GM19395 (cell line): ENCODE data around the gene PARP6.
A peak's percentile ranks its signal among the peaks of the same experiment; 100 is the strongest.
"Not testable (repeated sequence)": the region's sequence is repeated elsewhere in the genome, so short reads cannot be mapped to it uniquely, and the experiment has no call there.

Experiments
- ATAC-seq: cut with Tn5 transposase; IDR thresholded peaks from one replicate; pipeline ENCODE4 v1.9.1; 2021; ENCODE audit warnings: mild to moderate bottlenecking, moderate library complexity; ENCODE audit not compliant: unreplicated experiment

Gene PARP6

GRCh38 chr15:72281713-72282112, 9.4 kb upstream of the PARP6 start:
- no peak for ATAC-seq

DNA sequence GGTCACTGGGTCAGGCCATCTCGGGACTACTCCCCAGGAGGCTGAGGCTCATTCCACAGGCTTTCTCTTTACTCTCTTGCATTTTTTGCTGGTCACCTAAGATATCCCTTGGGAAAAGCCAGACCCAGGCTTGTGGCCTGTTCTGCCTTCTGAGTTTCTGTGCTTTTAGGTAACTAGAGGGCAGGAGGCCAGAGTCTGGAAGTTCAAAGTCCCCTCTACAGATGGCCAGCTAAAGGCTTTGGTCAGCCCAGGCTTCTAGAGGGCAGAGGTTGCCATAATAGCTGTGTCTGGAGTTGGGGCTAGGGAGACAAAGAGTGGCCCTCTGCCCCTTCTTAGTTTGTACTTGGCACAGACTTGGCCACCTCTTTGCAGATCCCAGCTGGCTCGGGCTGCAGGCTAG, 8.4 kb upstream of the PARP6 start:
- ATAC-seq, result no peak

- no peak for ATAC-seq
Observed at GRCh38 chr15:72278737-72279136, 6.4 kb upstream of the PARP6 start.

GRCh38 chr15:72276326-72276700, 4.0 kb upstream of the PARP6 start:
- no peak for ATAC-seq

DNA sequence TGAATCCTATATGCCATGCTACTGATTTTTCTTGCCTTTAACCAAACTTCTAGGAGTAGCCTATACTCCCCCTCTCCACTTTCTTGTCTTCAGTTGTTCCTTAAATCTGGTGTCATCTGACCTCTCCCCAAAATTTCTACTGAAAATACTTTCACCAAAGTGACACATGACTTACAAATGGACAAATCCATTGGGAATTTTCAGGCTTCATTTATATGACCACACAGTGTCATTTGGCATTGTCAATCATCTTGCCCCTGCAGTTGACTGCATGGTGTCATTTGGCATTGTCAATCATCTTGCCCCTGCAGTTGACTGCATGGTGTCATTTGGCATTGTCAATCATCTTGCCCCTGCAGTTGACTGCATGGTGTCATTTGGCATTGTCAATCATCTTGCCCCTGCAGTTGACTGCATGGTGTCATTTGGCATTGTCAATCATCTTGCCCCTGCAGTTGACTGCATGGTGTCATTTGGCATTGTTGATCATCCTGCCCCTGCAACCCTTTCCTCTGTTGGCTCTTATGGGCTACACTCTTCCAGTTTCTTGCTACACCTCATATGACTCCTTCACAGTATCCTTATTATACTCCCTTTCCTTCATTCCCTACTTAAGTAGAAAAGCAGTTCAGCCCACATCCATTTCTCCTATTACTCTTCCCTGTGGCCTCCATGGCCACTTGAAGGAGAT, 3.4 kb upstream of the PARP6 start:
- not testable (repeated sequence) for ATAC-seq

- no peak for ATAC-seq
Observed at GRCh38 chr15:72272997-72273352, 621 bp upstream of the PARP6 start.

DNA sequence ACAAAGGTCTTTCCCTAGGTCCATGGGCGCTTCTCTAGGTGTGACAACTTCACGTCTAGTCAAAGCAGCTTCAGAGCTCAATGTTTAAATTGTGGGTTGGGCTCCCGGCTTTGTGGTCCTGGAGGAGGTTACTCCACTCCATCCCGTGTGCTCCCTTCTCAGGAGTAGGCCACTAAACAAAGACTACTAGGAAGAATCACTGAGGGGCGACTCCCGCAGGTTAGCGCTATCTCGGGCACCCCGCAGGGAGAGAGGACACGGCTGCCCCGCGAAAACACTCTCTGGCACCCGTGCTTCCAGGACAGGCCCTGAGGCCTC, 500 bp downstream of the PARP6 start:
- peak; percentile 29 for ATAC-seq

DNA sequence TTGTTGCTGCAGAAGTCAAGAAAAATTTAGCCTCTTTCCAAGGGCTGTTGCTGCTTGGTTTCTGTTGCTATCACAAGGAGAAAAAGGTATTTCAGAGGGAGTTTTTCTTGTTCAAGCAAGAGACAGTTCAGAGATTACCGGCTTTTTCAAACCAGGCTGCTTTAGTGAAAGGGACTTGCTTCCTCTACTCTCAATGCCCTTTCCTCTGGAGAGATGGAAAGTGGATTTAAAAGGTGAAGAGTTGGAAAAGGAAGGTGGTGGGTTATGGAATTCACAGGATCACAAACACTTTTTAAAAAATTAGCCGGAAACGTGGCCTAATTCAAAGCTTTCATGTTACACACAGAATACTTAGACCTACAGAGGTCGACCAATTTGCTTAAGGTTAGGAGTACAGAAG, 1.1 kb downstream of the PARP6 start:
- no peak for ATAC-seq

GRCh38 chr15:72269739-72270138, 2.6 kb downstream of the PARP6 start:
- ATAC-seq, result no peak

- no peak for ATAC-seq
Observed at GRCh38 chr15:72265031-72265430, 7.3 kb downstream of the PARP6 start.

DNA sequence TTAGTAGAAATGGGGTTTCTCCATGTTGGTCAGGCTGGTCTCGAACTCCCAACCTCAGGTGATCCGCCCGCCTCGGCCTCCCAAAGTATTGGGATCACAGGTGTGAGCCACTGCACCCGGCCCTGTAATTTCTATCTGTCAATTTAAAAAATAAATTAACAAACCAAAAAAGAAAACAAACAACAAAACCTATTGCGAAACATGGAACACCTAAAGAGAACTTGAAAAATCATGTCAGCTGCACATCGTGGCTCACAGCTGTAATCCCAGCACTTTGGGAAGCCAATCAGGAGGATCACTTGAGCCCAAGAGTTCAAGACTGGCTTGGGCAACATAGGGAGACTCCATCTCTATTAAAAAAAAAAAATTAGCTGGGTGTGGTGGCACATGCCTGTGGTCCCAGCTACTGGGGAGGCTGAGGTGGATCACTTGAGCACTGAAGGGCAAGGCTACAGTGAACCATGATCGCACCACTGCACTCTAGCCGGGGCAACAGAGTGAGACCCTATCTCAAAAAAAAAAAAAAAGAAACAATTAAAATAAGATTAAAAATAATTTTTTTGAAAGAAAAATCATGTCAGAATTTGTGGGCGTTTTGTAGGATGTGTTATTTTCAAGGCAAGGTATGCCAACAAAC, 19.6 kb downstream of the PARP6 start:
- no peak for ATAC-seq

GRCh38 chr15:72249142-72249810, 23.1 kb downstream of the PARP6 start:
- no peak for ATAC-seq

- no peak for ATAC-seq
Observed at GRCh38 chr15:72248514-72248913, 23.8 kb downstream of the PARP6 start.

GRCh38 chr15:72242775-72243370, 29.5 kb downstream of the PARP6 start:
- ATAC-seq, result no peak

- no peak for ATAC-seq
Observed at GRCh38 chr15:72239652-72240051, 32.7 kb downstream of the PARP6 start.

- no peak for ATAC-seq
Observed at GRCh38 chr15:72238586-72238985, 33.8 kb downstream of the PARP6 start.

- ATAC-seq, result no peak
Observed at GRCh38 chr15:72237853-72238224, 34.5 kb downstream of the PARP6 start.

DNA sequence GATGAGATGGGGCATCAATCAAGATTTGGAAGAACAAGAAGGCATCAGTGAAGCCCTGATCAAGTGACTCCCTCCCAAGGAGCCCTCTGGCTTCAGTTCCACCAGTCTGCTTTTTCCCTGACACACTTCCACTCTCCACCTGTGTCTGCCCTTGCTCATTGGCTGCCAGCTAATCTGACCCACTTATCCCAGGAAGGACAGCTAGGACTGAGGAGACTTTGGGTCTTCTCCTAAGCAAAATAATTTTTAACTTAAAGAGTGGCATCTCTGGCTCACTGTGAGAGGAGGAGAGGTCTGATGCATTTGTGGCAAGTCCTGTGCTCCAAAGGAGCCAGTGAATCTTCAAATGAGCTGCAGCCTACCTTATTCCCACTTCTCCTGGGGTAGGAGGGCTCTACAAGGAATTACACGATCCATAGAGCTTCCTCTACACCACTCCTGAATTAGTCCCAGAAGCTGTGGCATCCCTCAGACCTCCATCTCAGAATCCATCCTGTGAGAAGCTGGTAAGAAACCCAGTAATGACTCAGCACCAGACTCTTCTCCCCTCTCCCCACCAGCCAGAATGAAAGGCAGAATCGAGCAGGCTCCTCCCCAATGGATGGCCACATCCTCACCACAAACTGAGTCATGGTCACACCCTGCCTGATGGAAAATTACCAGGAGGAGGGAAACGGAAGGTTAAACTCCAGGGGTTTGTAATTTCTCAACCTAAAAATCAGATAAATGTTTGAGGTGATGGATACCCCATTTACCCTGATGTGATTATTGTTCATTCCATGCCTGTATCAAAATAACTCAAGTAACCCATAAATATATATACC, 35.1 kb downstream of the PARP6 start:
- ATAC-seq, result peak; percentile 83

GRCh38 chr15:72236381-72237003, 35.9 kb downstream of the PARP6 start:
- ATAC-seq, result no peak

GRCh38 chr15:72235298-72235697, 37.1 kb downstream of the PARP6 start:
- ATAC-seq, result no peak

DNA sequence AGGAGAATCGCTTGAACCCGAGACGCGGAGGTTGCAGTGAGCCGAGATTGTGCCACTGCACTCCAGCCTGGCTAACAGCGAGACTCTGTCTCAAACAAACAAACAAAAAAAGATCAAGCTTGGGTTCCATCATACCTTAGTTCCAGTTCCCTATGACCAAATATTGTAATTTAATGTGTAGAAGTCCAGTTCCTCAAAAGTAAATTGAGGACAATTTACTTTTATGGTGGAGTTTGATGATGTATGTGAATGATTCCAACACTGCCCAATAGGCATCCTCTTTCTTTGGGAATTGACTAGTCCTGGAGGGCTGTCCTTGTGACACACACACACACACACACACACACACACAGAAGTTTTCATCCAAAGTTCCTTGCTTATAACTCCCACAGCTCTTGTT, 38.6 kb downstream of the PARP6 start:
- ATAC-seq, result no peak
